HG03039 (cell line): ENCODE data around the gene TSPEAR.
"Not testable (repeated sequence)": the region's sequence is repeated elsewhere in the genome, so short reads cannot be mapped to it uniquely, and the experiment has no call there.

Experiments used
- ATAC-seq: cut with Tn5 transposase; IDR thresholded peaks from one replicate; pipeline ENCODE4 v1.9.1; 2021; ENCODE audit warnings: mild to moderate bottlenecking, moderate library complexity; ENCODE audit not compliant: unreplicated experiment

The TSPEAR gene

DNA sequence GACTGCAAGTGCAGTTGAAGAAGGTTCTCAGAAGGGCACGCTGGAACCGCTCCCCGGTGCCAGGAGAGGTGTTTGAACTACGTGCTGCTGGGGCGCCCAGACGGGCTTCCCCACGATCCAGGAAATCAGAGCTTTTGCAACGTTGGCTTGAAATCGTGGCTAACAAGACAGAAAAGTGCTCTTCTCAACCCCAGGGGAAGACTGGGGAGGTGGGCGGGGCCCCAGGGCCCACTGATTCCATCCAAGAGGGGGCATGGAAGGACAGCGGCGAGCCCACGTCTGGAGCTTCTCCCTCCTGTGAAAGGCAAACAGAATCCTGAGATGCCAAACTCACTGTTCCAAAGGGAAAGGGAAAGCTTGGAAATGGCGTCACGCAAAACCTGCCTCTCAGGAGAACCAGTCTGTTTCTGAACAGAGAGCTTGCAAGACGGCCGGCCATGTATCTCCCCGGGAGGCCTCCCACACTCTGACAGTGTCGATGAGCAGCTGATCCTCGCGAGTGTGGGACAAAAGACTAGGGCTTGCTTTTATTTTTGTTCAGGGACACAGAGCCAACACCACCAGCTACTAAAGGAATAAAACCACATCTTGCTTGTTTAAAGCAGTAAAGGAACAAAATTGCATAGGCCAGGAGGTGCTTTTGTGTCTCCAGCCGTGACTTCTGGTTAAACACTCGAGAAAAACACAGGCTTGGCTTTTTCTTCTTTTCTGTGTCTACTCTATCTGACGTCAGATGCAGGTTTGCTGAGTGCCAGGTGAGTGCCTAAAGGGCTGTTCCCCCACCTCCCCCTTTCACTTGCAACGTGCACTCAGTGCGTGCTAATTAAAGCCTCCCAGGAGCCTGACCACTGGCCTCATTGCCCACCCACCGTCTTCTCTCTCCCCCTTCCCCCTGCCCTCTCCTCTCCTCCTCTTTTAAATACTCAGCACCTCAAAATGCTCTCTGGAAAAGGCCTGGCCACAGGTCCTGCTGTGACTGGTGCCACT, 214.5 kb downstream of the TSPEAR start:
- ATAC-seq: no peak

DNA sequence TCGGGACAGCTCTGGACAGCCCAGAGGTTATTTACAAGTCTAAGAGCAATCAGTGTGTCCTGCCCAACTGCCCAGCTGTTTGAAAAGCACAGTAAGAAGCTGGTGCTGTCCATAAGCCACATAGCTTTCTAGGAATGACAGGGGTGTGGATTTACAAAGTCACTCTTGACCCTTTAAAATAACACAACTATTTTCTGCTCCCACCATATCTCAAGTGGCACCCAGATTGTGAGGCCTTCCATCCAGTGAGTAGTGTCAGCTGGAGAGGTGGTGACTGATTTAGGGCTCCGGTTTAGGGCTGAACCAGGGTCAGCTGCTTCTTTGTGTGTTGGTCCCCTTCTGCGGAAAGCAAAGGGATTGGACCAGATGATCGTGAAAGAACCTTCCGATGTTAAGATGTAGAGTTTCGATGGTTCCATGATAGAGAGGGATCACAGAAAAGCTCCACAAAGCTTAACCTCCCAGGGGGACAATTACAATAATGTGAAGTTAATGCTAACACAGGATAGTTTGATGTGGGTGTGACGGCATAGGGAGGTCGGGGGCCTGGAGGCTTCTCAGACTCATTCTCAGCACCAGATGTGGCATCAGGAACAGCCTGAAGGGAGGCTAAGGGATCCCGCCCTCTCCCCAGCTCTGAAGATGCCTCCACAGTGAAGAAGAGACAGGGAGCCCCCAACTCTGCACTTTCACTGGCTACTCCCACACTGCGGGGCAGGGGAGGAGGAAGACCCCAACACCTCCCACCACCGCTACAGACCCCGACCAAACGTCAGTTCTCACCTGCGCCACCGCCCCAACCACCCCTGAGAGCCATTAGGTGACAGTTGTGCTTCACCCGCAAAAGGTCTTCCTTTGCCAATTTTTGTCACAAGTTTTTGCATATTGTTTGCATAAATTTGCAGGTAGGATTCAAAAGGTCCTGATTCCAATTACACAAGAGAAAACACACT, 215.5 kb downstream of the TSPEAR start:
- ATAC-seq: no peak

DNA sequence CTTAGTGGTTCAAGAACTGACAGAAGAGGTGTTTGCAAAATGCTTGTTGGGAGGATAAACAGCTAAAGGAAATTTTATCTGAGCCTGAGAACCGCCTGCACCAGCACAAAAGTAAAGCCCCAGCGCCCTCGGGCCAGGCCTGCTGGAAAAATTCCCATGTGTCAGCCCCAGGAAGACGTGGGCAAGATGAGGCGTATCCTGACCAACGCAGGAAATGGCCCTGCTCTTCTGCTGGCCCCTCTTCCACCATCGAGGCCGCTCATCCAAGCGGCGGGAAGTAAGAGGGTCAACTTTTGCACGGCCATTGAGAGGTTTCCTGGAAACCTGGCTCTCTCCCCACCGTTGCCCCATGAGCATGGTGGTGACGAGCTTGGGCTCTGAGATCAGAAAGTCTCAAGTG, 216.4 kb downstream of the TSPEAR start:
- ATAC-seq: no peak

DNA sequence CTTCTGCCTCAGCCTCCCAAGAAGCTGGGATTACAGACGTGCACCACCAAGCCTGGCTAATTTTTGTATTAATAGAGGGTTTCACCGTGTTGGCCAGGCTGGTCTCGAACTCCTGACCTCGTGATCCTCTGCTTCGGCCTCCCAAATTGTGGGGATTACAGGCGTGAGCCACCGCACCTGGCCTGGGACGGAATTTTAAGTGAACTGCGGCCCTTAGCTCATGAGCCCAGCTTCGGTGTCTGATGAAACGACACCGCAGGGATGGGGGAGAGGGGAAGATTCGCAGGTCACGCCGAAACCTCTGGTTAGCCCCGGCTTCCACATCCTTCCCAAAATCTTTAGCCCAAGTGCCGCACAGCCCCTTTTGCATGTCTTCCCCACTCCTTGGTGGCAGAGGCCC, 217.0 kb downstream of the TSPEAR start:
- no peak for ATAC-seq

DNA sequence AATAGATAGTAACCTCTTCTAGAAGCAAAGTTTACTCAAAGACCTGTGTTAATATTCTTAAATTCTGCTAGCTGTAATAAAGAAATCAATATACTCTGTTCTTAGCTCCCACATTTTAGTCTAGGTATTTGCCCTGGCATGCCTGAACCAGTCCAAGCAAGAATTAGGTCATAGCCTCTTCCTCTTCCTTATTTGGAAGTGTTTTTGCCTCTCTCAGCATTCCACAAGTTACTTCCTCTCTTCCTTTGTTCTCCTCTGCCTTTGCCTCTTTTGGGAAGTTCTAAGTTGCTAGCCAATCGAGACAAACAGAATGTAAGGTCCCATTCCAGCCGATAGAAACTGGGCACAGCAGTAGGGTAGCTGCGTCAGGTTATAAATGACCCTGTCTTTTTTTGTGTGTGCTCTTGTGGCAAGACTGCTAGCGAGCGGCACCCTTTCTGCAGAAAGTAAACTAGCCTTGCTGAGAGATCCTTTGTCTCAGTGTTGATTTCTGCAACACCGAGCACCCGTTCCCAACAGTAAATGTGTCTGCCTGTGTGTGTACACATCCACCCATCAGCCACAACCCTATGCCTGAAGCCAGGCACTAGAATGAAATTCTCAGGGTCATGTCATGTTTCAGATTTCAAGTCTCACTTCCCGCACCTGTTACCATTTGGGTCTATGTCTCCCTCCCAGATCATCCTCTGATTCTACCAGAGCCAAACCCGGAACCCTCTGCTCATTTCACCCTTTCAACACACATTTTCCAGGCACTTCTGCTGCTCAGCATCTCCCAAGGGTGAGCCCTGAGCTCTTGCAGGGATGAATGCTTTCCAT, 218.6 kb downstream of the TSPEAR start:
- ATAC-seq: no peak

DNA sequence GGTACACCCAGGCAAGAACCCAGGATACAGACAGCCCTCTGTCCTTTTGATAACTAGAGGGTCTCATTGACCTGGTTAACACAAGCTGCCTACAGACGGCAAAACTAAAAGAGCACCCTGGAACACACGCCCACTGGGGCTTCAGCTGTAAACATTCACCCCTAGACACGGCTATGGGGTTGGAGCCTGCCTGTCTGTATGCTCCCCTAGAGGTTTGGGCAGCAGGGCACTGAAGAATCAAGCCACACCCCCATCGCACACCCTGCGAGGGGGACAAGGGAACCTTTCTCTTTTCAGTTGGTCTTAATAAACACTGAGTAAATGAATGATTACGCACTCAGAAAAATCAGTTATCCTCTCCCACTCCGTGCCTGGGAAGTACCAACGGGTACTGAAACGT, 220.6 kb downstream of the TSPEAR start:
- ATAC-seq: no peak

DNA sequence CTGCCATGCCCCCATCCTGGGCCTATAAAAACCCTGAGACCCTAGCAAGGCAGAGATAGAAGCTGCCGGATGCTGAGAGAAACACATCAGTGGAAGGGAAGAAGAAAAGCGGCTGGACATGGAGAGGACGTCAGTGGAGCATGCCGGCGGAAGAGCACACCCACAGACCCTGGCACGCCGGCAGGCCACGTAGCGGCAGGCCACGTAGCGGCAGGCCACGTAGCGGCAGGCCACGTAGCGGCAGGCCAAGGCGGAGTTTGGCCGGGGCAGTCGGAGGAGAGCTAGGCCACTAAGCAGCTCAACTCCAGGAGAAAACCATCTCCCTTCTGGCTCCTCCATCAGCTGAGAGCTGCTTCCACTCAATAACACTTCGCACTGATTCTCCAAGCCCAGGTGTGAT, 221.0 kb downstream of the TSPEAR start:
- no peak for ATAC-seq

DNA sequence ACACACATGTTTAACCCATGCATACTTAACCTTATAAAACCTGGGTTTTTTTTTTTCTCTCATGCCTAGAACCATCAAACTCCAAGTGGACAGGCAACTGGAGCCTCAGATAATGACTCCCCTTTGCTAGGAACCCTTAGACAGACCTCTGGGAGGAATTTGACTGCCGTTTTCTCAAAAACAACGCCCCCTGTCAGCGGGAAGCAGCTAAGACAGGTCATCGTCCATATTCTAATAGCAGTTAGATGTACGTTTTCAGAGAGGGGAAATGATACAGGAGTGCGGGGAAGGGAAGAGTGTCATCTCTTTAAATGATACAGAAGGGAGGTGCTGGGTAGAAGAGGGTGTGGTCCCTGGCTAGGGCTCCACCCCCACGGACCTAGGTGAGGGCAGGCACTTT, 221.4 kb downstream of the TSPEAR start:
- ATAC-seq: no peak

DNA sequence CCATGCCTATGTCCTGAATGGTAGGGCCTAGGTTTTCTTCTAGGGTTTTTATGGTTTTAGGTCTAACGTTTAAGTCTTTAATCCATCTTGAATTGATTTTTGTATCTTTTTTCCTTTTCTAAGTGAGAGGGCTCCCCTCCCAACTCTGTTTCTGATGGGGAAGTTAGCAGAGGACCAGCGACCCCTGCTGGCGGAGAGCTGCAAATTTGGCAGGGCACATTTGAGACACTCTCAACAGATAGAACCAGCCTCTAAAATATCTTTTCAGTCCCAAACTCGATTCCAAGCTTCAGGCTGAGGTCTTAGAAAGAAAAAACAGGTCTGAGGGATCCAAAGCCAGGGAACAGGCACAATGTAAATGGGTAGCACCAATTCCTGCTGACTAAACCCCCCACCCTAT, 223.5 kb downstream of the TSPEAR start:
- ATAC-seq: no peak

DNA sequence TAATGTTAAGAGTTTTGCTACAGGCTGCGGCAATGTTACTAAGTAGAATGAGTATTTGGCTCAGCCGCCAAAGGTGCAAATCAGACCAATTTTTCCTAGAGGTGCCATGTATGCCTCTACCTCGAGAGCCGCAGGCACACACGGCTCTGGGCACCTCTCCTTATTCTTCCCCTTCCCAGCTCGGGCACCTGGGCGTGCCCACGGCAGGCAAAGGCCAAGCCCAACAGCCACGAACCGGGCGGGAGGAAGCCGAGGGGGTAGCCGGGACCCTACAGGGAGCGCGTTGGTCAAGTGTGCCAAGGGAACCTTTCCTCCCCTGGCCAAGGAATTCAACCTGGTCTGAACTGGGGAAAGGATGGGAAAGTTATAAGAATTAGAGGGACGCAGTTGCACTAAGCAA, 225.1 kb downstream of the TSPEAR start:
- no peak for ATAC-seq

DNA sequence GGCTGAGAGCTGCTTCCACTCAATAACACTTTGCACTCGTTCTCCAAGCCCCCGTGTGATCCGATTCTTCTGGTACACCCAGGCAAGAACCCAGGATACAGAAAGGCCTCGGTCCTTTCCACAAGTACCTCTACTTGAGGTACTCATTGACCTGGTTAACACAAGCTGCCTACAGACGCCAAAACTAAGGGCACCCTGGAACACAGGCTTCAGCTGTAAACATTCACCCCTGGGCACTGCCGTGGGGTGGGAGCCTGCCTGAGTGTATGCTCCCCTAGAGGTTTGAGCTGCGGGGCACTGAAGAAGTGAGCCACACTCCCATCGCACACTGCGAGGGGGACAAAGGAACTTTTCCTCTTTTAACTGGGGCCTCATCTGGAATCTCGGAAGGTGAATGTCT, 225.6 kb downstream of the TSPEAR start:
- ATAC-seq: no peak

DNA sequence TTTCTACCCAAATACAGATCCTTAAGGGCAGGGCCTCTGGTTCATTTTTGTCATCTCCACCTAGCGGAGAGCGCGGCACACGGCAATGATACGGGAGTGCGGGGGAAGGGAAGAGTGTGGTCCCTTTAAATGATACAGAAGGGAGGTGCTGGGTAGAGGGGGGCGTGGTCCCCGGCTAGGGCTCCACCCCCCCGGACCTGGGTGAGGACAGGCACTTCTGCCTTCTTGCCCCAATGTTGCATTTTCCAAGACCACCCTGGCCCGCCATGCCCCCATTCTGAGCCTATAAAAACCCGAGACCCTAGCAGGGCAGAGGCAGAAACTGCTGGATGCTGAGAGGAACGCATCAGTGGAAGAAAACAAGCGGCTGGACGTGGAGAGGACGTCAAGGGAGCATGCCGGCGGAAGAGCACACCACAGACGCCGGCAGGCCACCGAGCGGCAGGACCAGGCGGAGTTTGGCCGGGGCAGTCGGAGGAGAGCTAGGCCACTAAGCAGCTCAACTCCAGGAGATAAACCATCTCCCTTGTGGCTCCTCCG, 226.0 kb downstream of the TSPEAR start:
- ATAC-seq: no peak

DNA sequence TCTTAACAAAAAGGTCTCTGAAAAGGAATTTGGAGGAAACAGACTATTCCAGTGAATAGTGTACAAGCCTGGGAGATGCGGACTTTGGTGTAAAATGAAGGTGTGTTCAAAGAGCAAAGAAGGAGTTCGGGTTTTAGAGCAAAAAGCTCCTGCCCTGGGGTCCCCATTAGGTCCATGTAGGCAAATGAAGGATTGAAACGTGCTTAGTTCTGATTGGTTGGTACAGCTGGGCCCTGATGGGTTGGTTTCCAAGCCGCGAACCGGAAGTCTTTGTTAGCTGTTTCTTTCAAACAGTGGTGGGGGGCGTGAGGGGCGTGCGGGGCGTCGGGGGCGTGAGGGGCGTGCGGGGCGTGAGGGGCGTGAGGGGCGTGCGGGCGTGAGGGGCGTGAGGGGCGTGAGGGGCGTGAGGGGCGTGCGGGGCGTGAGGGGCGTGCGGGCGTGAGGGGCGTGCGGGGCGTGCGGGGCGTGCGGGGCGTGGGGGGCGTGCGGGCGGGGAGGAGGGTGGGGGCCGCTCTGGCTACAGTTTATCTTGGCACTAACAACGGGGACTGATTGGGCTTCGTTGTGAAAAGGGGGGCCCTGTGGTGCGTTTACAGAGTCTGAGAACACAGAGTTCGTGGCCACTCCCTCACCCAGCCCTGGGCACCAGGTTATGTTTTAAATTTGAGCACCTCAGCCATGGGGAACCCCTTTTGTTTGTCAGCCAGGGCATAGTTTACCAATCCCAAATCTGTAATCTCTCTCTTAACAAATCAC, 226.7 kb downstream of the TSPEAR start:
- no peak for ATAC-seq

DNA sequence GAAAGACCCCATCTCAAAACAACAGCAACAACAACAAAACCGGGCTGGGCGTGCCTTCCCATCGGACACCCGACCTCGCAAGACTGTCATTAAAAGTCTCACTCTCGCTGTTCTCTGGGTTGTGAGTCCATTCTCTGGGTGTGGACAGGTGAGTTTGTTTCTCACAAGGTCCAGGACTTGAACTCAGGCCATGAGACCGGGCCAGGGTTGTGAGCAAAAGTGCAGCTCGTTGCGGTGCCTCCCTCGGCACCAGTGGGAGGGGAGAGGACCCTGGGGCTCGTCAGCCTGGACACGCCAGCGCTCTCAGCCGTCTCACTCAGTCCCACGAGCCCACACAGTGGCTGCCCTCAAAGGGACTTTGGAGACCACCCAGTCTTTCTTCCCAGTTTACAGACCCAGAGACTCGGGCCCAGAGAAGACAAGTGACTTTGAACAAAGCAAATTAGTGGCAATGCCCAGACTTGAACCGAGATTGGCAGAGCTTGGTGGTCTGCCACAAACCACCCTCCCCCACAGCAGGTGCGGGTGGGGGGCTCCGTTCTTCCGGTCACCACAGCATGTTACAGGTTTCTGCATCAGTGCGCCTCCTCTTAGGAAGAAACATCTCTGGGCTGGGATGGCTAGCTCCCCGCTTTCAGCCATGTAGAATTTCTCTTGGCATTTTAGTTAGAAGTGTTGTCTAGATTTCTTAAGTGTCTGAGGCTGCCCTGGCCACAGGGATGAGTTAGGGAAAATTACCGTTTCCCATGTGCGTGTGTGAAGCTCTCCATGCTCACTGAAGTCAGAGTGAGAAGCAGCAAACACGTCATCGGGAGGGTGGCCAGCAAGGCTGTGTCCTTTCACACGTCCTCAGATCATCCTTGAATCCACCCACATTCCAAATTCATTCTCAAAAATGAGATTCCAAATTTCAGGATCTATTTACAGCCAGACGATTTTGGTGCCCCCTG, 227.8 kb downstream of the TSPEAR start:
- no peak for ATAC-seq

DNA sequence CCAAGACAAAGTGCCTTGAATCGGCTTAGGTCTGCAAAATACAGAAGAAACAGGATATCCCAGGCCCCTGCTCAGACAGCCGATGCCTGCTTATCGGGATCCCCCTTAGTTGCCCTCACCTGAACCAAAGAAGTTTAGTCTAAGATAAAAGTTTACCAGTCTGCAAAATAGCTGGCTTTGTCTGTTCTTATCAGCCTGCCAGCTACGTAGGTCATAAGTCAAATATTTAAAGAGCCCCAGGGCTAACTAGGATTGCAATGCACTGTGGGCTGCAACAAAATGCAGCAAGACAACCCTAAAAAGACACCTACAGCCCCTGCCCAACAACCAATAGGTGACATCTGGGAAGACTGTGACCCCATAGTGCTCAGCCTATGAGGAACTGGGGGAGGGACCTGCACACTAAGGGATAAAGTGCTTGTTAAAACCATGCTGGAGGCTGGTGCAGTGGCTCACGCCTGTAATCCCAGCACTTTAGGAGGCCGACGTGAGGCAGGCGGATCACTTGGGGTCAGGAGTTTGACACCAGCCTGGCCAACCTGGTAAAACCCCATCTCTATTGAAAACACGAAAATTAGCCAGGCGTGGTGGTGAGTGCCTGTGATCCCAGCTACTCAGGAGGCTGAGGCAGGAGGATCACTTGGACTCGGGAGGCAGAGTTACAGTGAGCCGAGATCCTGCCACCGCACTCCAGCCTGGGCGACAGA, 228.6 kb downstream of the TSPEAR start:
- no peak for ATAC-seq

DNA sequence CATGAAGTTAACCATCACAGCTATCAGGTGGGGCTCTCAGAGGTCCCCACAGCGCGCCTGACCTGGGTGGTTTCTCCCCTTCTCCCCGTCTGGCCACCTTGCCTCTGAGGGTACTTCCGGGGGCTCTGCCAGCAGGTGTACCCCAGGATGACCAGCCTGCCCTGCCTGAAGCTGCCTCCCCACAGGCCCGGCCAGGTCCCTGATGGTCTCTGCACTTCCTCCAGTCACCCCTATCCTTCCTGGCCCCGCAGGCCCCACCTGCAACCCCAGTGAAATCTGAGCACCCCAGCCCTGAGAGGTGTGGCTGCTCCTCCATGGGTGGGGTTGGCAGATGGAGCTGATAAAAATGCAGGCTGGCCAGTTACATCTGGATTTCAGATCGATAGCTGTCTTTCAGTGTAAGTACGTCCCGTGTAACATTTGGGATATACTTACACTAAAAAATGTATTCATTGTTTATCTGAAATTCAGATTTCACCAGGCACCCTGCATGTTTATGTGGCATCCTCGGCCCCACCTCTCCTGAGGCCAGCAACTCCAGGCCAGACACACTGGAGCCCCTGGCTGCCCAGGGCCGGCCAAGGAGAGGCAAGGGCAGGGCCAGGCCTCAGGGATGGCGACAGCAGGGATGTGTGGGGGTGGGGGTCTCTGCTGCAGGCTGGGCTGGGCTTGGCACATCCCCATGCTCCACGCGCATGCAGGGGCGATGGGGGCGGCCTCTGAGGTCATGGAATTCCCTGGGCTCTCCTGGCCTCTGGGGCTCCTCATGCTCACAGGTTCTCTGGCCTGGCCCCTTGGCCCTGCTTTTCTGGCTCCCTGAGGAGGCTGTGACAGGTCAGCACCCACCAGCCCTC, 230.9 kb downstream of the TSPEAR start:
- no peak for ATAC-seq

DNA sequence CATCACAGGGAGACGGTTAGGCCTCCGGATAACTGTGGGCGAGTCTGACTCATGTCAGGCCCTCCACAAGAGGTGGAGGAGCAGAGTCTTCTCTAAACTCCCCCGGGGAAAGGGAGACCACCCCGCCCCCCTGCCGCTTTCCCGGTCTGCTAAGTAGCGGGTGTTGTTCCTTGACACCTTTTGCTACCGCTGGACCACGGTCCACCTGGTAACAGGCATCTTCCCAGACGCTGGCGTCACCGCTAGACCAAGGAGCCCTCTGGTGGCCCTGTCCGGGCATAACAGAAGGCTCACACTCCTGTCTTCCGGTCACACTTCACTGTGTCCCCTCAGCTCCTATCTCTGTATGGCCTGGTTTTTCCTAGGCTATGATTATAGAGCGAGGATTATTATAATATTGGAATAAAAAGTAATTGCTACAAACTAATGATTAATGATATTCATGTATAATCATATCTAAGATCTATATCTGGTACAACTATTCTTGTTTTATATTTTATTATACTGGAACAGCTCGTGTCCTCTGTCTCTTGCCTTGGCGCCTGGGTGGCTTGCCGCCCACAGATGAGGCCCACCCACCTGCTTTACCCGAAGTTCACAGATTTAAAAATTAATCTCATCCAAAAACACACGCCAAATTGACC, 231.7 kb downstream of the TSPEAR start:
- ATAC-seq: not testable (repeated sequence)
